Measurements from ENCODE around the gene DUSP18. TPM values are rescaled to one million over a fixed set of nuclear protein-coding genes. Genes with fewer than 3 reads are reported as not detected.

DUSP18 gene
- total and polyA plus RNA-seq, 9 of the 15 experiments (the other 6 are each of a cell fraction or from before 2014, with no cell fraction given) = 1.00 to 3.7 (median 1.5) TPM

DNA sequence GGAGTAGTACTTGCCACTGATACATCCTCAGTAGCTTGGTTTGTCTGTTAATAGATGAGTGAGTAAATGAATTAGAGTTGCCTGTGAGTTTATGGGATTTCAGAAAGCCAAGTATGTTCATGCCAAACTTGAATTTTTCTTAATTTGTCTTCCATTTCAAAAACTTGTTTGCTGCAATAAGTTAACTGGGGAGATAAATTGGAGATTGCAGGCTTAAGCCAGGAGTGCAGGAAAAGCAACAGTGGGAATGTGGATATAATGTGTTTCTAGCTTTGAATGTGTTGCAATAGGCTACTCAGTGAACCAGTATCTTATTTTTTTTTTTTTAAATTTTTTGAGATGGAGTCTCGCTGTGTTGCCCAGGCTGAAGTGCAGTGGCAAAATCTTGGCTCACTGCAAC is 35.2 kb upstream of the DUSP18 start (continued):
- TF ChIP-seq, protein P1, sequence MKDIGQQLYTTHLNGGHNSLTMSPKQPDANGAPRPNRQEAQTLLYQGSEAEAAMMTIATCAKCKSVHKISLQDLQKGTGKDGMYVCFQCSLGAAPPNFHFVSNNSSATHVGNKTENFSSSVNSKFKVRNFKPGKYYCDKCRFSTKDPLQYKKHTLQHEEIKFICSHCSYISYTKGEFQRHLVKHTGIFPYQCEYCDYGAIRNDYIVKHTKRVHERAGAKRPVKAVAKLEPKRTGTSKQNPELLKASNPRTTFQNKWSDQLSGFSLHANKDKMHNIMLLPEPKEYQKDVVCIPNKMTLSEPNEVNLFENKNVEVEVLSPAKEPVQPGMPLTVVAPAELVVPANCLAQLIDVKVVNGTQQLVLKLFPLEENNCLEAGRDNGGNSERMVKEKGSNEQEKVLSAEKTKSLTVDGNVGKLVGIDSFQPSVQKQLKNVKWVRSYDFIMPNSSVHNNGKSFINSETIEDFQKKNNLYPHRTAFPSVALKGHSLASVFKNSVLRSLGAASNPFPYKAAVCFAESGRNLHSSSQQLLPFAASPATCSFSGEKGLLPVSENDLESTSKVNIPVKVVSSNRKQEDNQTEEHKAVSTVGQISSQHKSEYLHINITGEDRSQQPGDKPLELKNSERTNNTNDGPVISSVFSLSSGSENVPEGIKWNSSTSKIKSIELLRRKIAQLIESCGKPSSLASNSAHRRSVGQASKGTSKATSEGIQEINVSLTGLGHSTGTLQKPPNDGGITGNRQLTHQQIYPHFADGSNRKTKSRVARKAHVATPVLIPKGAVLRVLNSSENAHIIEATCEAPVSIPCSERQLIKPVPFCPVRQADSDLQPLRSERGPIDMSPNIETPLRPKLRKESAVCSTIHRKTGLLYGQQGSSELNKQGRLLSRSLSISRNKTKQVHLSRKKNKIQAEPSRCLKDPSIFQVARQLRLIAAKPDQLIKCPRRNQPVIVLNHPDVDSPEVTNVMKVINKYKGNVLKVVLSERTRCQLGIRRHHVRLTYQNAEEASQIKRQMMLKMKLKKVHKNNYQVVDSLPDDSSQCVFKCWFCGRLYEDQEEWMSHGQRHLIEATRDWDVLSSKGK (CRISPR knock-in tag; IDR thresholded peaks at IDR 0.05) = no peak
- no peak for TF ChIP-seq RBM15 (IDR thresholded peaks at IDR 0.05; ENCODE audit: insufficient read depth, low read length)
- TF ChIP-seq KHSRP (IDR thresholded peaks at IDR 0.05) = no peak
- TF ChIP-seq STAT5A (IDR thresholded peaks at IDR 0.05; ENCODE audit: borderline replicate concordance, low read length) = no peak
- no peak for TF ChIP-seq ATF3 (IDR thresholded peaks at IDR 0.05)
- no peak for TF ChIP-seq ATF3 (CRISPR knock-in tag; conservative IDR thresholded peaks at IDR 0.05)
- no peak for TF ChIP-seq ZNF134 (CRISPR knock-in tag; conservative IDR thresholded peaks at IDR 0.05)

DNA sequence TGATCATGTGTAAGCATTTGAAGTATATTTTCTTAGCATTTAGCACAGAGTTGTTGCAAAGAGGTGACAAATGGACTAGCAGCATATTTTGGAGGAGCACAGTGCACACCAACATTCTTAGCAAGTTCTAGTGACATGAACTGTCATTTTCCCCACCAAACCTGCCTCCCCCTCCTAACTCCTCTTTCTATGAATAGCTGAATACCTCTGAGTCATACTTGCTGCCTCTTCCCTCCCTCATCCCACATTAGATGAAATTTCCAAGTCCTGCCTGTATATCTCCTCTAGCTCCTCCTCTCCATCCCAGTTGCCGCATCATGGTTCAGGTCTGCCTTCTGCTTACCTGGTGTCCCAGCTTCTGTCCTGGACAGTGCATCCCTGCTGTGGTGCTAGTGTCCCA is 34.2 kb upstream of the DUSP18 start:
- WGBS (ENCODE audit: insufficient coverage, low coverage, missing lambda C conversion rate) = 33% methylated on average over 1 of the region's 1 CpG
- Histone ChIP-seq H3K79me2 (ENCODE audit: control insufficient read depth, insufficient read depth, low read length) (no peaks in the 10 kb centered on the region), H3K9me1 (ENCODE audit: control insufficient read depth, insufficient read depth, low read length) (no peaks in the 10 kb centered on the region), H3K9ac (ENCODE audit: insufficient read depth in 1 of 2, low read depth in 2 of 2, low read length in 2 of 2) (no peak overlapping the region), H3K4me3 (no peak overlapping the region), H4K20me1 (replicated peaks; ENCODE audit: control insufficient read depth, insufficient read depth, low read length) (no peaks in the 10 kb centered on the region), H3K36me3 (ENCODE audit: control insufficient read depth, insufficient read depth, low read length) (no peaks in the 10 kb centered on the region), H3K4me2 (ENCODE audit: insufficient read depth, low read length) (no peak overlapping the region; the same call in 1 of the 2 replicates), H2AFZ (ENCODE audit: low read depth, low read length) (no peak overlapping the region), H3K9me3 (replicated peaks; ENCODE audit: control insufficient read depth, insufficient read depth, low read depth, low read length) (no peaks in the 10 kb centered on the region), H3K4me1 (replicated peaks in 1 of 2; ENCODE audit: control insufficient read depth in 2 of 2, insufficient read depth in 2 of 2, low read length in 2 of 2) (peaks cover 11 to 15% of the 10 kb centered on the region in 2 experiments; a peak in 4 of 5 replicates), H3K27me3 (ENCODE audit: control insufficient read depth in 2 of 2, insufficient read depth in 2 of 2, low read length in 2 of 2) (no peaks in the 10 kb centered on the region), H3K27ac (ENCODE audit: extremely low read depth, low read depth, low read length) (no peak overlapping the region)
- ATAC-seq = no peak
- TF ChIP-seq ZNF263 (CRISPR knock-in tag; IDR thresholded peaks at IDR 0.05; ENCODE audit: borderline replicate concordance) (peak; percentile 70; the same call in 1 of the 2 replicates), JUND (IDR thresholded peaks at IDR 0.05; ENCODE audit: borderline replicate concordance, low read depth, low read length) (no peak), JUND (tag; IDR thresholded peaks at IDR 0.05; ENCODE audit: borderline replicate concordance, low read depth, low read length) (peak; percentile 41; the same call in 1 of the 3 replicates), NR2C2 (CRISPR knock-in tag; IDR thresholded peaks at IDR 0.05) (no peak), NR2C2 (tag; IDR thresholded peaks at IDR 0.05) (no peak)
- FAIRE-seq = no peak
- ChIA-PET CTCF (ENCODE audit: low intra/inter-chr PET ratio) (no interaction called here), POLR2A (interaction anchor here (0.7 kb wide), 1 partner anchor 207 kb away, joined by 3 read pairs; no protein-coding TSS in a partner anchor)
- intact Hi-C loops (cut with micrococcal nuclease) = no loop called here
- BruUV-seq (replicated peaks) = no TSS peak
- in situ Hi-C loops (cut with MboI) = no loop called here
- DNase-seq (ENCODE audit: extremely low read depth in 1 of 4, low spot score in 3 of 4) = peak in 1 of 4 experiments; percentile 12

Measured in K562 (cell line).